SH-SY5Y (cell line): ENCODE data around the gene HAUS5.

Experiments used
- GATA2 ChIP-seq: IDR thresholded peaks from 2 replicates; pipeline ENCODE4 v1.6.1; 2011; ENCODE audit warnings: mild to moderate bottlenecking, low read depth, low read length
- GATA3 ChIP-seq: IDR thresholded peaks from 2 replicates; pipeline ENCODE4 v1.6.1; 2011; ENCODE audit warnings: low read depth, mild to moderate bottlenecking, low read length, moderate library complexity

HAUS5 gene

GRCh38 chr19:35628565-35629331, 16.2 kb downstream of the HAUS5 start, which contains the start of gene RBM42:
Gene RBM42 (plus strand): TSS chr19:35629036. CDS start chr19:35629154, 118 bp downstream.
- no peak for TF ChIP-seq GATA3
- no peak for TF ChIP-seq GATA2

- TF ChIP-seq GATA2 (no peak), GATA3 (no peak)
Measured at GRCh38 chr19:35629332-35629633, 16.7 kb downstream of the HAUS5 start.

- TF ChIP-seq GATA2 (no peak), GATA3 (no peak)
Measured at GRCh38 chr19:35633727-35634440, 21.3 kb downstream of the HAUS5 start.

- no peak for TF ChIP-seq GATA3
- TF ChIP-seq GATA2 = no peak
Measured at GRCh38 chr19:35636651-35637050, 24.1 kb downstream of the HAUS5 start.

- TF ChIP-seq GATA2 = no peak
- TF ChIP-seq GATA3 = no peak
Measured at GRCh38 chr19:35637165-35637564, 24.6 kb downstream of the HAUS5 start.

- TF ChIP-seq GATA2 (no peak), GATA3 (no peak)
Measured at GRCh38 chr19:35639321-35639639, 26.7 kb downstream of the HAUS5 start.

GRCh38 chr19:35639863-35640262, 27.3 kb downstream of the HAUS5 start:
- no peak for TF ChIP-seq GATA2
- no peak for TF ChIP-seq GATA3

GRCh38 chr19:35641515-35642151, 29.1 kb downstream of the HAUS5 start, which contains the start of gene ETV2:
Gene ETV2 (plus strand): TSS chr19:35641745. CDS start chr19:35642461, 716 bp downstream.
- no peak for TF ChIP-seq GATA2
- TF ChIP-seq GATA3 = no peak

- TF ChIP-seq GATA3 (no peak), GATA2 (no peak)
Measured at GRCh38 chr19:35642312-35642711, 29.8 kb downstream of the HAUS5 start.

- TF ChIP-seq GATA3 (no peak), GATA2 (no peak)
Measured at GRCh38 chr19:35642798-35643254, 30.3 kb downstream of the HAUS5 start.

GRCh38 chr19:35643255-35644205, 31.0 kb downstream of the HAUS5 start:
- TF ChIP-seq GATA3 (no peak), GATA2 (no peak)

GRCh38 chr19:35644206-35644986, 31.9 kb downstream of the HAUS5 start:
- TF ChIP-seq GATA3 (no peak), GATA2 (no peak)
